ENCODE measurements around the gene MUTYH.
A peak's percentile ranks its signal among the peaks of the same experiment; 100 is the strongest.
"Not testable (repeated sequence)": the region's sequence is repeated elsewhere in the genome, so short reads cannot be mapped to it uniquely, and the experiment has no call there.

MUTYH gene

DNA sequence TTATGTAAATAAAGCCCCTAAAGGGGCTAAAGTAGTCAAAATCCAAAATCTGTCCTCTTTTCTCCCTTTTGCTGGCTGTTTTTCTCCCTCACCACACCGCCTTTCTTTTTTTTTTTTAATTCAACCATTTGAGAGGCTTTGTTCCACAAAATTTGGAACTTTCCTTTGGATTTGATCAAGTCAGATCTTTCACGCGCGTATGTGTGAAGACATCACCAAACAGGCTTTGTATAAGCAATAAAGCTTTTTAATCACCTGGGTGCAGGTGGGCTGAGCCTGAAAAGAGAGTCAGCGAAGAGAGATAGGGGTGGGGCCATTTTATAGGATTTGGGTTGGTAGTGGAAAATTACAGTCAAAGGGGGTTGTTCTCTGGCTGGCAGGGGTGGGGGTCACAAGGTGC, 18.8 kb downstream of the MUTYH start:
- DNase-seq (ENCODE audit: low read depth), result no peak

GRCh38 chr1:45319761-45320160, 20.5 kb downstream of the MUTYH start:
- no peak for DNase-seq (ENCODE audit: low read depth)

- no peak for DNase-seq (ENCODE audit: low read depth)
Measured at GRCh38 chr1:45317166-45317565, 23.1 kb downstream of the MUTYH start.

DNA sequence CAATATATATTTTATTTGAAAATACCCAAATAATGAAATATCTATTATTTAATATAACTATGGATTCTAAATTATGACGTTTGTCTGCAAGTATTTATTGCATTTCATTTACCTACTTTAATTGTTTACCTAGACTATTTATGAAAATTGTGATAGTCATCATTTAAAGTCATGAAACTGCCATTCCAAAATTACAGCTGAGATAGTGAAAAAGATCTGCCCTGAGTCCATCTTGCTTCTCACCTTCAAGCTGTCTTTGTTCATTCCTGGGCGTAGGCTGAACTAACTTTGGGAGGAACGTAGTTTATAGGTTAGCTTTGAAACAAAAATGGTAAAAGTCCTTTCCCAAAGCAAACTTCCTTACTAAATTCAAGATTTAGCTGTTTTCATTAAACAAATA, 26.0 kb downstream of the MUTYH start:
- no peak for DNase-seq (ENCODE audit: low read depth)

DNA sequence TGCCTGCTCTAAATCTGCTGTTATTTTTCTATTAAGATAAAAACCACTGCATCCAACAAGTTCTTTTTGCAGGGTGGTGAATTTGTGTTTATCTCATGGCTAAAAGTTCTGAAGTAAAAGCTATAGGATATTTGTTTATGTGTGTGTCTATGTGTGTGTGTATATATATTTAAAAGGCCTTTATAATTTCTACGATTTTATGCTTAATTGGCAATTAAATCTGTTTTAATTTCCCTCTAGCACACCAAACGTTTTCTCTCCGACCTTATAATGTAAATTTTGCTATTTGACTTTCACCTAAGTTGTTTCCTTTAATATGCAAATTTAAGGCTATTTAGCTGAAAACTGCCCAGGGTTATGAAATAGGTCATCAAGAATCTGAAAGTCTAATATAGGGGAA, 33.3 kb downstream of the MUTYH start:
- DNase-seq (ENCODE audit: low read depth), result no peak

DNA sequence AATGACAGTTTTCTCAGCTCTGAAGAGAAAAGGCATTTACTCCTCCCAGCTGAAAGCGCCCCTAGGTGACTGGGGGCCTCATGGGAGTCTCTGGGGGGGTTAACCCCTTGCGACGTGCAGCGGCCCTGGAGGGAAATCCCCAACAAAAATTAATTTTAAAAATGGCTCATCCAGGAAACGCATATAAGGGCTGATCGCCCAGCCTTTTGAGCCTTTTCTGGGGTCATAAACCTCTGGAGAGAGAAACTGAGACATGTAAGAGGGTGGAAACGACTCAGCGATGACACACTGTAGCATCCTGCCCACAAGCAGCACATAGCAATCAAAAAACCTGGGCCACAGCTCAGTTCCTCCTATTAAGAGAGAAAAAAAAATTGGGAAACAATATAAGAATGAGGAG, 33.9 kb downstream of the MUTYH start:
- no peak for DNase-seq (ENCODE audit: low read depth)

DNA sequence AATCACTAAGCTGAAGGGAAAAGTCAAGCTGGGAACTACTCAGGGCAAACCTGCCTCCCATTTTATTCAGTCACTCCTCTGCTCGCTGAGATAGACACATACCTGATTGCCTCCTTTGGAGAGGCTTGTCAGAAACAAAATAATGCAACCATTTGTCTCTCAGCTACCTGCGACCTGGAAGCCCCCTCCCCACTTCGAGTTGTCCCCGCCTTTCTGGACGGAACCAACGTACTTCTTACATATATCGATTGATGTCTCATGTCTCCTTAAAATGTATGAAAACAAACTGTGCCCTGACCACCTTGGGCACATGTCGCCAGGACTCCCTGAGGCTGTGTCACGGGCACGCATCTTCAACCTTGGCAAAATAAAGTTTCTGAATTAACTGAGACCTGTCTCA, 35.0 kb downstream of the MUTYH start:
- no peak for DNase-seq (ENCODE audit: low read depth)

- no peak for DNase-seq (ENCODE audit: low read depth)
Measured at GRCh38 chr1:45304311-45305081, 35.7 kb downstream of the MUTYH start.

DNA sequence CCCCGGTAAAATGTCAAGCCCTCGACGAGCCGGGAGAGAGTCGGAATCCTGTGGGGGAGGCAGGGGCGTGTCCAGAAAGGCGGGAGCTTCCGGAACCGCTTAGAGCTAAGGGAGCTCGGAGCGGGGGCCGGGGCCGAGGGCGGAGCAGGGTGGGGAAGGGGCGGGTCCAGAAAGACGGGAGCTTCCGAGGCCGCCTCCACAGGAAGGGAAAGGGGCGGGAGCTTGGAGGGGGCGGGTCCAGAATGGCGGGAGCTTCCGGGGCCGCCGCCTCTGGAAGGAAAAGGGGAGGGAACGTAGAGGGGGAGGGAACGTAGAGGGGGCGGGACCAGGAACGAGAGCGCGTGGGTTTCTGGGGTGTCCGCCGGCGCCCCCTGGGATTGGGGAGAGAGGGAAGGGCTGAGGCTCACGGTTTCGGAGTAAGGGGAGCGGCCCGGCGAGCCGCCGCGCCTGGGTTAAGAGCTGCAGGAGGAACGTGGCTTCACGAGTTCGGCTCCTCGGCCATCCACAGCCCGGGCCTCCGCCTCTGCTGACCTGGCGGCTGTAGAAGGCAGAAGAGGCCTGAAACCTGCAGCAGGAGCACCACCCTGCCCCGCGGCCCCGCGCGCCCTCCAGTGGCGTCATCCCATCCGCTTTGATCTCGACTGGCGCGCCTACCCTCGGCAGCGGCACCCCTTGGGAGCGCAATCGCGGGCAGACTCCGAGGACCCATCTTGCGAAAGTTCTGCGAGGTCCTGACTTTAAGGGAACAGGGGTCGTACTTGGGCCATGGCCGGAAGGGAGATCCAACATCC, 36.5 kb downstream of the MUTYH start:
- DNase-seq (ENCODE audit: low read depth), result peak; percentile 99

- DNase-seq (ENCODE audit: low read depth), result no peak
Measured at GRCh38 chr1:45302505-45303150, 37.6 kb downstream of the MUTYH start.

GRCh38 chr1:45300669-45300997, 39.6 kb downstream of the MUTYH start:
- no peak for DNase-seq (ENCODE audit: low read depth)

- peak; percentile 27 for DNase-seq (ENCODE audit: low read depth)
Measured at GRCh38 chr1:45299981-45300668, 40.1 kb downstream of the MUTYH start.

DNA sequence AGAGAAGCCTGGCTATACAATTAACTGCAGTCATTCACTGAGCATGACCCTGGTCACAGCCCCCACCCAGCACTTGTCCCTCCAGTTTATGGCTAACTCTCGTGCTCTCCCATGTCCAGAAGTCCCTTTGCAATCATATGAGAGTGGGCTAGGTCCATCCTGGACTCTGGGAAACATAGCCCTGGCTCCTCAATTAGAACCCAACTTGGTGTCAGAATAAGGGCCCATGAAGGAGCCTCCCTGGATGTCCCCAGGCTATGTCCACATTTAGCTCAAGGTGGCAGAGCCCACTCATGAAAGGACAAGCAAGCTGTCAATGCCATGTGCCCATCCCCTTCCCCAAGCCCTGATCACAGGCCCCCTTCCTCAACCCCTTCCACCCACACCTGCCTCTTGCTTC, 40.9 kb downstream of the MUTYH start:
- no peak for DNase-seq (ENCODE audit: low read depth)

DNA sequence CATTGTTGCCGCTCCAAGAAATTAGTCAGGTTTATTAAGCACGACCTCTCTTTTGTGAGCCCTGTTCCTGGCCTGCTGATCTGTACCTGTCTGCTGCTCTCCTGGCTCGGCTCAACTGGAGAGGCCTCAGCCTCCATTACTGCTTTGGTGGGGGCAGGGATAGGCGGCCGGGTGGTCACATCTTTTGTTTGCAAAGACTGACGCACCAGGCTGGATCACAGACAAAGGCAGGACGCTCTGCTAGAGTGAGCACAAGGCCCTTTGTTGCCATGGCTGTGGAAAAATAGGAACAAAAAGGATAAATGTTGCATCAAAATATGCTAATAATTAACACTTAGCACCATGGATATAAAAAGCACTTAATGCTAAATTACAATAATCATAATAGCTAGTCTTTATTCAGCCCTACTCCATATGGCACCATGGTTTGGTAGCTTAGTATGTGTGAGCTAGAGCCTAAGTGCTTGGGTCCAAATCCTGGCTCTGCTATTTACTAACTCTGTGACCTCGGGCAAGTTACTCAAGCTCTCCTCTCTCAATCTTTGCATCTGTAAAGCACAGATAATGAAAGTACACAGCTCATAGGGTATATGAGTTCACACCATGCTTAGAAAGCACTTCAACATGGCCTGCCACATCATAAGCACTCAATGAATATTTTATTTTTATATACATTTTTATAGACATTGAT, 42.4 kb downstream of the MUTYH start:
- no peak for DNase-seq (ENCODE audit: low read depth)

GRCh38 chr1:45291716-45292115, 48.5 kb downstream of the MUTYH start:
- DNase-seq (ENCODE audit: low read depth), result no peak

DNA sequence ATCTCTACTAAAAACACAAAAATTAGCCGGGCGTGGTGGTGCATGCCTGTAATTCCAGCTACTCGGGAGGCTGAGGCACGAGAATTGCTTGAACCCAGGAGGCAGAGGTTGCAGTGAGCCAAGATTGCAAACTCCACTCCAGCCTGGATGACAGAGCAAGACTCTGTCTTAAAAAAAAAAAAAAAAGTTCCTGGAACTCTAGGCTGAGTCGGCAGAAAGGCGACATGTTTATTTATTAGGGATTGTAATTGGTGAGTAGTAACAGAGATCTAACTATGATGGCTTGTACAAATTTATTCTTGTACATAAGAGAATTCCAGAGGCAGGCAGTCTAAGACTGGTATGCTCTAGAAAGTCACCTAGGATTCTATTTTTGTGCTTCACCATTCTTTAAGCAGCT, 49.2 kb downstream of the MUTYH start:
- not testable (repeated sequence) for DNase-seq (ENCODE audit: low read depth)

GRCh38 chr1:45286521-45286920, 53.7 kb downstream of the MUTYH start:
- not testable (repeated sequence) for DNase-seq (ENCODE audit: low read depth)

DNA sequence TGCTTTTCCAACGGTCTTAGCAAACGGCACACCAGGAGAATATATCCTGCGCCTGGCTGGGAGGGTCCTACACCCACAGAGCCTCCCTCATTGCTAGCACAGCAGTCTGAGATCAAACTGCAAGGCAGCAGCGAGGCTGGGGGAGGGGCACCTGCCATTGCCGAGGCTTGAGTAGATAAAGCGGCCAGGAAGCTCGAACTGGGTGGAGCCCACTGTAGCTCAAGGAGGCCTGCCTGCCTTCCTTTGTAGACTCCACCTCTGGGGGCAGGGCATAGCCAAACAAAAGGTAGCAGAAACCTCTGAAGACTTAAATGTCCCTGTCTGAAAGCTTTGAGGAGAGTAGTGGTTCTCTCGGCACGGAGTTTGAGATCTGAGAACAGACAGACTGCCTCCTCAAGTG, 55.4 kb downstream of the MUTYH start:
- DNase-seq (ENCODE audit: low read depth), result not testable (repeated sequence)

- DNase-seq (ENCODE audit: low read depth), result no peak
Measured at GRCh38 chr1:45282351-45282750, 57.9 kb downstream of the MUTYH start.

Measured in stimulated activated CD4-positive, alpha-beta T cell treated with anti-CD3 and anti-CD28 coated beads, Interleukin-2, amount 100 ng/mL, for 4 hours (primary cell).